ENCODE measurements around the gene PAEP. TPM values are rescaled to one million over a fixed set of nuclear protein-coding genes. Genes with fewer than 3 reads are reported as not detected.

Gene PAEP
- total RNA-seq, 1 donor from 2014 or later = 0.39 TPM

DNA sequence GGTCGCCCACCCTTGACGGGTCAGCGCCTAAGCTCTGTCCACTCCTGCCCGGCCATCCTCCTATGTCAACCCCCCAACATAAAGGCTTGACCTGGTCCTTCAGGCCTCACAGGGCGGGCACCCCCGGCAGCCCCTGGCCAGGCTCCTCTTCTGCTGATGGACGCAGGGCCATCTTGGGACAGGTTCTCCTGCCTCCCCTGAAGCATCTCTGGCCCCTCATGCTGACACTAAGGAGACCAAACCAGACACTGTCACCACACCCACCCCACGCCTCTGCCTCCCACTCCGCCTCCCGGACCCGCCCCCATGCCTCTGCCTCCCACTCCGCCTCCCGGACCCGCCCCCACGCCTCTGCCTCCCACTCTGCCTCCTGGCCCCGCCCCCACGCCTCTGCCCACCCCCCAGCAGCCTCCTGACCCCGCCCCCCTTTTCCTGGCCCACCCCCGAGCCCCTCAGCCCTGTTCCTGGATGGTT, 8.8 kb upstream of the PAEP start:
- Mint-ChIP-seq H3K4me1 (ENCODE audit: low read depth, unreplicated experiment) (no peaks in the 10 kb centered on the region), H3K9me3 (ENCODE audit: unreplicated experiment) (peaks cover 7% of the 10 kb centered on the region), H3K27me3 (ENCODE audit: low read depth, unreplicated experiment) (peaks cover 14% of the 10 kb centered on the region), H3K36me3 (ENCODE audit: low read depth, unreplicated experiment) (no peaks in the 10 kb centered on the region), H3K4me3 (ENCODE audit: unreplicated experiment) (no peak overlapping the region), H3K27ac (ENCODE audit: unreplicated experiment) (no peak overlapping the region)
- H4K20me1 ChIP-seq (ENCODE audit: insufficient read depth, low read length) = no peaks in the 10 kb centered on the region
- H2AFZ ChIP-seq (ENCODE audit: low read depth, low read length) = no peak overlapping the region
- H3K4me3 ChIP-seq (ENCODE audit: insufficient read depth, low read depth, low read length) = no peak overlapping the region
- no peak overlapping the region for H3K4me2 ChIP-seq (ENCODE audit: low read length)
- no peaks in the 10 kb centered on the region for H3K36me3 ChIP-seq (ENCODE audit: insufficient read depth, low read length)
- DNase-seq (ENCODE audit: low read depth) (no peak), FAIRE-seq (no peak)
- no peak overlapping the region for H3K9ac ChIP-seq (ENCODE audit: low read length)
- H3K4me1 ChIP-seq (ENCODE audit: insufficient read depth, low read length) = no peaks in the 10 kb centered on the region
- TF ChIP-seq, protein P1, sequence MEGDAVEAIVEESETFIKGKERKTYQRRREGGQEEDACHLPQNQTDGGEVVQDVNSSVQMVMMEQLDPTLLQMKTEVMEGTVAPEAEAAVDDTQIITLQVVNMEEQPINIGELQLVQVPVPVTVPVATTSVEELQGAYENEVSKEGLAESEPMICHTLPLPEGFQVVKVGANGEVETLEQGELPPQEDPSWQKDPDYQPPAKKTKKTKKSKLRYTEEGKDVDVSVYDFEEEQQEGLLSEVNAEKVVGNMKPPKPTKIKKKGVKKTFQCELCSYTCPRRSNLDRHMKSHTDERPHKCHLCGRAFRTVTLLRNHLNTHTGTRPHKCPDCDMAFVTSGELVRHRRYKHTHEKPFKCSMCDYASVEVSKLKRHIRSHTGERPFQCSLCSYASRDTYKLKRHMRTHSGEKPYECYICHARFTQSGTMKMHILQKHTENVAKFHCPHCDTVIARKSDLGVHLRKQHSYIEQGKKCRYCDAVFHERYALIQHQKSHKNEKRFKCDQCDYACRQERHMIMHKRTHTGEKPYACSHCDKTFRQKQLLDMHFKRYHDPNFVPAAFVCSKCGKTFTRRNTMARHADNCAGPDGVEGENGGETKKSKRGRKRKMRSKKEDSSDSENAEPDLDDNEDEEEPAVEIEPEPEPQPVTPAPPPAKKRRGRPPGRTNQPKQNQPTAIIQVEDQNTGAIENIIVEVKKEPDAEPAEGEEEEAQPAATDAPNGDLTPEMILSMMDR (IDR thresholded peaks at IDR 0.05; ENCODE audit: insufficient read depth, low read depth, low read length) = no peak
- TF ChIP-seq EZH2 (IDR thresholded peaks at IDR 0.05; ENCODE audit: insufficient read depth, low read length) = no peak
- no peak overlapping the region for H3K27ac ChIP-seq (ENCODE audit: low read depth, low read length)
- no peaks in the 10 kb centered on the region for H3K9me3 ChIP-seq (ENCODE audit: insufficient read depth, low read depth, low read length)
- H3K27me3 ChIP-seq (ENCODE audit: insufficient read depth, low read length) = no peaks in the 10 kb centered on the region
- no peaks in the 10 kb centered on the region for H3K79me2 ChIP-seq (ENCODE audit: insufficient read depth, low read length)

DNA sequence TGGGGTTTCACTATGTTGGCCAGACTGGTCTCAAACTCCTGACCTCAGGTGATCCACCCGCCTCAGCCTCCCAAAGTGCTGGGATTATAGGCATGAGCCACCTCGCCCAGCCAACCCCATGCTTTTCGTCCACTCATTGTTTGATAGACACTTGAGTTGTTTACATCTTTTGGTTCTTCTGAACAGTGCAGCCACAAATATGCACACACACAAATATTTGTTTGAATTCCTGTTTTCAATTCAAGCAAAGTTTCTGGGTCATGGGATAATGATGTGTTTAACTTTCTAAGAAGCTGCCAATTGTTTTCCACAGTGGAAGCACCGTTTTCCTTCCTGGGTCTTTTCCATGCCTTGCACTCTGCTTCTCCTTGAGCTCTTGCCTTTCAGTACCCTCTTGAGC, 6.8 kb upstream of the PAEP start:
- no peak for DNase-seq (ENCODE audit: low read depth)
- FAIRE-seq = no peak
- Histone ChIP-seq H3K9ac (ENCODE audit: low read length) (no peak overlapping the region), H3K9me3 (ENCODE audit: insufficient read depth, low read depth, low read length) (no peaks in the 10 kb centered on the region), H3K4me3 (ENCODE audit: insufficient read depth, low read depth, low read length) (no peak overlapping the region), H3K27ac (ENCODE audit: low read depth, low read length) (no peak overlapping the region), H2AFZ (ENCODE audit: low read depth, low read length) (no peak overlapping the region), H3K4me2 (ENCODE audit: low read length) (no peak overlapping the region), H3K4me1 (ENCODE audit: insufficient read depth, low read length) (no peaks in the 10 kb centered on the region), H3K27me3 (ENCODE audit: insufficient read depth, low read length) (no peaks in the 10 kb centered on the region), H3K79me2 (ENCODE audit: insufficient read depth, low read length) (no peaks in the 10 kb centered on the region), H4K20me1 (ENCODE audit: insufficient read depth, low read length) (no peaks in the 10 kb centered on the region), H3K36me3 (ENCODE audit: insufficient read depth, low read length) (no peaks in the 10 kb centered on the region)
- Mint-ChIP-seq H3K4me1 (ENCODE audit: low read depth, unreplicated experiment) (no peaks in the 10 kb centered on the region), H3K27ac (ENCODE audit: unreplicated experiment) (no peak overlapping the region), H3K27me3 (ENCODE audit: low read depth, unreplicated experiment) (peaks cover 18% of the 10 kb centered on the region), H3K36me3 (ENCODE audit: low read depth, unreplicated experiment) (no peaks in the 10 kb centered on the region), H3K9me3 (ENCODE audit: unreplicated experiment) (peaks cover 7% of the 10 kb centered on the region), H3K4me3 (ENCODE audit: unreplicated experiment) (no peak overlapping the region)
- no peak for TF ChIP-seq EZH2 (IDR thresholded peaks at IDR 0.05; ENCODE audit: insufficient read depth, low read length)
- TF ChIP-seq, protein P1 (IDR thresholded peaks at IDR 0.05; ENCODE audit: insufficient read depth, low read depth, low read length) = no peak

GRCh38 chr9:135555203-135555602, 6.4 kb upstream of the PAEP start:
- H3K9ac ChIP-seq (ENCODE audit: low read length) = no peak overlapping the region
- H3K4me1 ChIP-seq (ENCODE audit: insufficient read depth, low read length) = no peaks in the 10 kb centered on the region
- Mint-ChIP-seq H3K27ac (ENCODE audit: unreplicated experiment) (no peak overlapping the region), H3K4me1 (ENCODE audit: low read depth, unreplicated experiment) (no peaks in the 10 kb centered on the region), H3K9me3 (ENCODE audit: unreplicated experiment) (peaks cover 7% of the 10 kb centered on the region), H3K4me3 (ENCODE audit: unreplicated experiment) (no peak overlapping the region), H3K27me3 (ENCODE audit: low read depth, unreplicated experiment) (peaks cover 18% of the 10 kb centered on the region), H3K36me3 (ENCODE audit: low read depth, unreplicated experiment) (no peaks in the 10 kb centered on the region)
- no peak overlapping the region for H2AFZ ChIP-seq (ENCODE audit: low read depth, low read length)
- H3K4me3 ChIP-seq (ENCODE audit: insufficient read depth, low read depth, low read length) = no peak overlapping the region
- no peaks in the 10 kb centered on the region for H4K20me1 ChIP-seq (ENCODE audit: insufficient read depth, low read length)
- H3K27me3 ChIP-seq (ENCODE audit: insufficient read depth, low read length) = no peaks in the 10 kb centered on the region
- no peaks in the 10 kb centered on the region for H3K36me3 ChIP-seq (ENCODE audit: insufficient read depth, low read length)
- DNase-seq (ENCODE audit: low read depth) = no peak
- no peak for FAIRE-seq
- H3K4me2 ChIP-seq (ENCODE audit: low read length) = no peak overlapping the region
- no peaks in the 10 kb centered on the region for H3K9me3 ChIP-seq (ENCODE audit: insufficient read depth, low read depth, low read length)
- H3K79me2 ChIP-seq (ENCODE audit: insufficient read depth, low read length) = no peaks in the 10 kb centered on the region
- TF ChIP-seq, protein P1 (IDR thresholded peaks at IDR 0.05; ENCODE audit: insufficient read depth, low read depth, low read length) = no peak
- no peak for TF ChIP-seq EZH2 (IDR thresholded peaks at IDR 0.05; ENCODE audit: insufficient read depth, low read length)
- no peak overlapping the region for H3K27ac ChIP-seq (ENCODE audit: low read depth, low read length)

All from astrocyte (in vitro differentiated cells and primary cell).